HEK293 (cell line): ENCODE data around the gene BRINP2.

Experiments
- GFI1B ChIP-seq: fragments of 450-650 bp; formaldehyde crosslinking; IDR thresholded peaks from 2 replicates; pipeline ENCODE4 v1.5.1; 2016; ENCODE audit warnings: missing biosample characterization, missing genetic modification characterization
- HOXD13 ChIP-seq: sonication (generic); formaldehyde crosslinking; IDR thresholded peaks from 2 replicates; pipeline ENCODE4 v1.8.0; 2022; ENCODE audit warnings: missing genetic modification reagents, borderline replicate concordance
- KLF8 ChIP-seq: fragments of 450-650 bp; formaldehyde crosslinking; IDR thresholded peaks from 2 replicates; pipeline ENCODE4 v1.5.1; 2016; ENCODE audit warnings: missing biosample characterization, missing genetic modification characterization
- SCRT1 ChIP-seq: fragments of 450-650 bp; formaldehyde crosslinking; IDR thresholded peaks from 2 replicates; pipeline ENCODE4 v1.5.1; 2016; ENCODE audit warnings: missing biosample characterization, missing genetic modification characterization, borderline replicate concordance
- SCRT2 ChIP-seq: fragments of 450-650 bp; formaldehyde crosslinking; IDR thresholded peaks from 2 replicates; pipeline ENCODE4 v1.5.1; 2016; ENCODE audit warnings: missing biosample characterization, missing genetic modification characterization
- TCF7L2 ChIP-seq: IDR thresholded peaks from 2 replicates; pipeline ENCODE4 v1.6.1; 2011; ENCODE audit warnings: low read depth, mild to moderate bottlenecking, inconsistent platforms, low read length, moderate library complexity, borderline replicate concordance
- YY1 ChIP-seq: fragments of 450-650 bp; formaldehyde crosslinking; IDR thresholded peaks from 2 replicates; pipeline ENCODE4 v1.5.1; 2018; ENCODE audit warnings: missing biosample characterization, missing genetic modification characterization
- ZBTB20 ChIP-seq: fragments of 450-650 bp; formaldehyde crosslinking; IDR thresholded peaks from 2 replicates; pipeline ENCODE4 v1.5.1; 2016; ENCODE audit warnings: missing biosample characterization, missing genetic modification characterization
- ZBTB48 ChIP-seq: fragments of 450-650 bp; formaldehyde crosslinking; IDR thresholded peaks from 2 replicates; pipeline ENCODE4 v1.5.1; 2016; ENCODE audit warnings: missing biosample characterization, missing genetic modification characterization
- ZNF513 ChIP-seq: fragments of 450-650 bp; IDR thresholded peaks from 2 replicates; pipeline ENCODE4 v1.5.1; 2018; ENCODE audit warnings: missing biosample characterization, missing genetic modification characterization
- ZNF518A ChIP-seq: fragments of 450-650 bp; formaldehyde crosslinking; conservative IDR thresholded peaks from 2 replicates; pipeline ENCODE4 v1.5.1; 2016; ENCODE audit warnings: low read depth, missing biosample characterization, missing genetic modification characterization
- ZNF600 ChIP-seq: fragments of 450-650 bp; formaldehyde crosslinking; IDR thresholded peaks from 2 replicates; pipeline ENCODE4 v1.5.1; 2016; ENCODE audit warnings: missing biosample characterization, missing genetic modification characterization
- ZNF621 ChIP-seq: fragments of 450-650 bp; formaldehyde crosslinking; IDR thresholded peaks from 2 replicates; pipeline ENCODE4 v1.5.1; 2017; ENCODE audit warnings: missing biosample characterization, missing genetic modification characterization
- ZNF629 ChIP-seq: fragments of 450-650 bp; formaldehyde crosslinking; IDR thresholded peaks from 2 replicates; pipeline ENCODE4 v1.5.1; 2017; ENCODE audit warnings: missing biosample characterization, missing genetic modification characterization
- ZNF654 ChIP-seq: fragments of 450-650 bp; formaldehyde crosslinking; IDR thresholded peaks from 2 replicates; pipeline ENCODE4 v1.5.1; 2016; ENCODE audit warnings: low read depth, missing biosample characterization, missing genetic modification characterization
- ZNF670 ChIP-seq: fragments of 450-650 bp; formaldehyde crosslinking; IDR thresholded peaks from 2 replicates; pipeline ENCODE4 v1.5.1; 2016; ENCODE audit warnings: missing biosample characterization, missing genetic modification characterization, low read depth
- ZNF692 ChIP-seq: fragments of 450-650 bp; formaldehyde crosslinking; IDR thresholded peaks from 2 replicates; pipeline ENCODE4 v1.5.1; 2016; ENCODE audit warnings: missing biosample characterization, missing genetic modification characterization
- ZSCAN23 ChIP-seq: fragments of 450-650 bp; formaldehyde crosslinking; IDR thresholded peaks from 2 replicates; pipeline ENCODE4 v1.5.1; 2016; ENCODE audit warnings: missing biosample characterization, missing genetic modification characterization
- TF ChIP-seq, protein P1 (sequence below): fragments of 450-650 bp; formaldehyde crosslinking; IDR thresholded peaks from 2 replicates; pipeline ENCODE4 v1.5.1; 2016; ENCODE audit warnings: missing biosample characterization, missing genetic modification characterization, borderline replicate concordance
- TF ChIP-seq, protein P2 (sequence below): fragments of 450-650 bp; formaldehyde crosslinking; IDR thresholded peaks from 2 replicates; pipeline ENCODE4 v1.5.1; 2016; ENCODE audit warnings: missing biosample characterization, missing genetic modification characterization
- TF ChIP-seq, protein P3 (sequence below): fragments of 450-650 bp; formaldehyde crosslinking; IDR thresholded peaks from 2 replicates; pipeline ENCODE4 v1.5.1; 2016; ENCODE audit warnings: missing biosample characterization, missing genetic modification characterization

Gene BRINP2

GRCh38 chr1:177256153-177257075 lies 85.7 kb downstream of the BRINP2 start (continued):
- TF ChIP-seq, protein P1, sequence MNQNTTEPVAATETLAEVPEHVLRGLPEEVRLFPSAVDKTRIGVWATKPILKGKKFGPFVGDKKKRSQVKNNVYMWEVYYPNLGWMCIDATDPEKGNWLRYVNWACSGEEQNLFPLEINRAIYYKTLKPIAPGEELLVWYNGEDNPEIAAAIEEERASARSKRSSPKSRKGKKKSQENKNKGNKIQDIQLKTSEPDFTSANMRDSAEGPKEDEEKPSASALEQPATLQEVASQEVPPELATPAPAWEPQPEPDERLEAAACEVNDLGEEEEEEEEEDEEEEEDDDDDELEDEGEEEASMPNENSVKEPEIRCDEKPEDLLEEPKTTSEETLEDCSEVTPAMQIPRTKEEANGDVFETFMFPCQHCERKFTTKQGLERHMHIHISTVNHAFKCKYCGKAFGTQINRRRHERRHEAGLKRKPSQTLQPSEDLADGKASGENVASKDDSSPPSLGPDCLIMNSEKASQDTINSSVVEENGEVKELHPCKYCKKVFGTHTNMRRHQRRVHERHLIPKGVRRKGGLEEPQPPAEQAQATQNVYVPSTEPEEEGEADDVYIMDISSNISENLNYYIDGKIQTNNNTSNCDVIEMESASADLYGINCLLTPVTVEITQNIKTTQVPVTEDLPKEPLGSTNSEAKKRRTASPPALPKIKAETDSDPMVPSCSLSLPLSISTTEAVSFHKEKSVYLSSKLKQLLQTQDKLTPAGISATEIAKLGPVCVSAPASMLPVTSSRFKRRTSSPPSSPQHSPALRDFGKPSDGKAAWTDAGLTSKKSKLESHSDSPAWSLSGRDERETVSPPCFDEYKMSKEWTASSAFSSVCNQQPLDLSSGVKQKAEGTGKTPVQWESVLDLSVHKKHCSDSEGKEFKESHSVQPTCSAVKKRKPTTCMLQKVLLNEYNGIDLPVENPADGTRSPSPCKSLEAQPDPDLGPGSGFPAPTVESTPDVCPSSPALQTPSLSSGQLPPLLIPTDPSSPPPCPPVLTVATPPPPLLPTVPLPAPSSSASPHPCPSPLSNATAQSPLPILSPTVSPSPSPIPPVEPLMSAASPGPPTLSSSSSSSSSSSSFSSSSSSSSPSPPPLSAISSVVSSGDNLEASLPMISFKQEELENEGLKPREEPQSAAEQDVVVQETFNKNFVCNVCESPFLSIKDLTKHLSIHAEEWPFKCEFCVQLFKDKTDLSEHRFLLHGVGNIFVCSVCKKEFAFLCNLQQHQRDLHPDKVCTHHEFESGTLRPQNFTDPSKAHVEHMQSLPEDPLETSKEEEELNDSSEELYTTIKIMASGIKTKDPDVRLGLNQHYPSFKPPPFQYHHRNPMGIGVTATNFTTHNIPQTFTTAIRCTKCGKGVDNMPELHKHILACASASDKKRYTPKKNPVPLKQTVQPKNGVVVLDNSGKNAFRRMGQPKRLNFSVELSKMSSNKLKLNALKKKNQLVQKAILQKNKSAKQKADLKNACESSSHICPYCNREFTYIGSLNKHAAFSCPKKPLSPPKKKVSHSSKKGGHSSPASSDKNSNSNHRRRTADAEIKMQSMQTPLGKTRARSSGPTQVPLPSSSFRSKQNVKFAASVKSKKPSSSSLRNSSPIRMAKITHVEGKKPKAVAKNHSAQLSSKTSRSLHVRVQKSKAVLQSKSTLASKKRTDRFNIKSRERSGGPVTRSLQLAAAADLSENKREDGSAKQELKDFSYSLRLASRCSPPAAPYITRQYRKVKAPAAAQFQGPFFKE (tag by site-specific recombination), result no peak
- 0 out of 2 replicates have a peak, but pooled peaks have one; percentile 29 for TF ChIP-seq ZNF518A (tag by site-specific recombination)
- 0 out of 2 replicates have a peak, but pooled peaks have one; percentile 3 for TF ChIP-seq HOXD13 (CRISPR knock-in tag)
- TF ChIP-seq SCRT1, result no peak
- peak; percentile 82 for TF ChIP-seq ZNF654 (tag by site-specific recombination)
- TF ChIP-seq GFI1B (tag by site-specific recombination), result peak; percentile 52; the same call in 1 of the 2 replicates
- TF ChIP-seq KLF8 (tag by site-specific recombination), result peak; percentile 80
- TF ChIP-seq ZSCAN23 (tag by site-specific recombination), result peak; percentile 36; the same call in 1 of the 2 replicates
- peak; percentile 58; the same call in 1 of the 2 replicates for TF ChIP-seq ZNF692 (tag by site-specific recombination)
- peak; percentile 93 for TF ChIP-seq ZBTB20 (tag by site-specific recombination)
- TF ChIP-seq ZNF600 (tag by site-specific recombination), result peak; percentile 62; the same call in 1 of the 2 replicates
- peak; percentile 89 for TF ChIP-seq ZBTB48 (tag by site-specific recombination)
- TF ChIP-seq, protein P2, sequence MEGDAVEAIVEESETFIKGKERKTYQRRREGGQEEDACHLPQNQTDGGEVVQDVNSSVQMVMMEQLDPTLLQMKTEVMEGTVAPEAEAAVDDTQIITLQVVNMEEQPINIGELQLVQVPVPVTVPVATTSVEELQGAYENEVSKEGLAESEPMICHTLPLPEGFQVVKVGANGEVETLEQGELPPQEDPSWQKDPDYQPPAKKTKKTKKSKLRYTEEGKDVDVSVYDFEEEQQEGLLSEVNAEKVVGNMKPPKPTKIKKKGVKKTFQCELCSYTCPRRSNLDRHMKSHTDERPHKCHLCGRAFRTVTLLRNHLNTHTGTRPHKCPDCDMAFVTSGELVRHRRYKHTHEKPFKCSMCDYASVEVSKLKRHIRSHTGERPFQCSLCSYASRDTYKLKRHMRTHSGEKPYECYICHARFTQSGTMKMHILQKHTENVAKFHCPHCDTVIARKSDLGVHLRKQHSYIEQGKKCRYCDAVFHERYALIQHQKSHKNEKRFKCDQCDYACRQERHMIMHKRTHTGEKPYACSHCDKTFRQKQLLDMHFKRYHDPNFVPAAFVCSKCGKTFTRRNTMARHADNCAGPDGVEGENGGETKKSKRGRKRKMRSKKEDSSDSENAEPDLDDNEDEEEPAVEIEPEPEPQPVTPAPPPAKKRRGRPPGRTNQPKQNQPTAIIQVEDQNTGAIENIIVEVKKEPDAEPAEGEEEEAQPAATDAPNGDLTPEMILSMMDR, result peak; percentile 78
- no peak for TF ChIP-seq ZNF621
- 0 out of 2 replicates have a peak, but pooled peaks have one; percentile 11 for TF ChIP-seq TCF7L2
- peak; percentile 50; the same call in 1 of the 2 replicates for TF ChIP-seq YY1
- TF ChIP-seq ZNF629 (tag by site-specific recombination), result peak; percentile 93
- peak; percentile 62; the same call in 1 of the 2 replicates for TF ChIP-seq SCRT2 (tag by site-specific recombination)
- TF ChIP-seq, protein P3, sequence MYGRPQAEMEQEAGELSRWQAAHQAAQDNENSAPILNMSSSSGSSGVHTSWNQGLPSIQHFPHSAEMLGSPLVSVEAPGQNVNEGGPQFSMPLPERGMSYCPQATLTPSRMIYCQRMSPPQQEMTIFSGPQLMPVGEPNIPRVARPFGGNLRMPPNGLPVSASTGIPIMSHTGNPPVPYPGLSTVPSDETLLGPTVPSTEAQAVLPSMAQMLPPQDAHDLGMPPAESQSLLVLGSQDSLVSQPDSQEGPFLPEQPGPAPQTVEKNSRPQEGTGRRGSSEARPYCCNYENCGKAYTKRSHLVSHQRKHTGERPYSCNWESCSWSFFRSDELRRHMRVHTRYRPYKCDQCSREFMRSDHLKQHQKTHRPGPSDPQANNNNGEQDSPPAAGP (tag by site-specific recombination), result peak; percentile 81
- peak; percentile 63; the same call in 1 of the 2 replicates for TF ChIP-seq ZNF513 (tag by site-specific recombination)
- no peak for TF ChIP-seq ZNF670
